ENCODE results near the gene PAK1.
A peak's percentile ranks its signal among the peaks of the same experiment; 100 is the strongest.

The PAK1 gene

DNA sequence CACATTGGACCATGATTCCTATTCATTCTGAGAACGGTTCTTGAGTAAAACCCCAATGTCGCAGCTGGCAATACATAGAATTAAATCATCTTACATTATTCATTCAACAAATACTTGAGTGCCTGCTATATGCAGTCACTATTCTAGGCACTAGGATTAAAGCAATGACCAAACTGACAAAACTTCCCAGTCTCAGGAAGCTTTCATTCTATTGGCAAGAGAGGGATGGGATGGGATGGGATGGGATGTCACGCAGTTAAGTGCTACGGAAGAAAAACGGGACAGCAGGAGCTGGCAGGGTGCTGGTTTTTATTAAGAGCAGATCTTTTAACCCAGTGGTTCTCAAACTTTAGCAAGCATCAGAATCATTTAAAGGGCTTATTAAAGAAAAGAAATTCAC, 2.9 kb downstream of the PAK1 start:
- in situ Hi-C loops (cut with MboI; ENCODE audit: low pct_unique_long_range_greater_than_20kb, low sequenced_read_pairs, unreplicated experiment): loop anchor here (25.0 kb wide), 1 partner anchor 109 kb away; no protein-coding TSS in a partner anchor

DNA sequence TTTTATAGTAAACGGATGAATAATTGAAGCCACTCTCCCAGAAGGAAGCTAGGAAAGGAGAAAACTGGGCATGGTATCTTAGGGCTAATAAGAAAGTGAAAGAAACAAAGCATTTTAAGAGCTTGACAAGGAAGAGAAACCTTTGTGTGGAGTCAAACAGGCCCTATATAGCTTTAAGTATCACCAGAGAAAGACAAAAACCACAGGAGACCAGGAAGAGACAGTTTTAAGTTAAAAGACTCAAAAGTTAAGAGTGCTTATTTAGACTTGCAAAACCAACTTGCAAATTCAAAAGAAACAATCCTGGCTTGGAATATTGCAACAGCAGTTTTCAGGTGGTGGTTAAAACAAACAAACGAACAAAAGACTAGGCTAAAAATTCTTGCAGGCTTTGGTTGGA, 3.4 kb downstream of the PAK1 start:
- peak; percentile 39 for DNase-seq (ENCODE audit: low spot score)
- TF ChIP-seq, protein P1, sequence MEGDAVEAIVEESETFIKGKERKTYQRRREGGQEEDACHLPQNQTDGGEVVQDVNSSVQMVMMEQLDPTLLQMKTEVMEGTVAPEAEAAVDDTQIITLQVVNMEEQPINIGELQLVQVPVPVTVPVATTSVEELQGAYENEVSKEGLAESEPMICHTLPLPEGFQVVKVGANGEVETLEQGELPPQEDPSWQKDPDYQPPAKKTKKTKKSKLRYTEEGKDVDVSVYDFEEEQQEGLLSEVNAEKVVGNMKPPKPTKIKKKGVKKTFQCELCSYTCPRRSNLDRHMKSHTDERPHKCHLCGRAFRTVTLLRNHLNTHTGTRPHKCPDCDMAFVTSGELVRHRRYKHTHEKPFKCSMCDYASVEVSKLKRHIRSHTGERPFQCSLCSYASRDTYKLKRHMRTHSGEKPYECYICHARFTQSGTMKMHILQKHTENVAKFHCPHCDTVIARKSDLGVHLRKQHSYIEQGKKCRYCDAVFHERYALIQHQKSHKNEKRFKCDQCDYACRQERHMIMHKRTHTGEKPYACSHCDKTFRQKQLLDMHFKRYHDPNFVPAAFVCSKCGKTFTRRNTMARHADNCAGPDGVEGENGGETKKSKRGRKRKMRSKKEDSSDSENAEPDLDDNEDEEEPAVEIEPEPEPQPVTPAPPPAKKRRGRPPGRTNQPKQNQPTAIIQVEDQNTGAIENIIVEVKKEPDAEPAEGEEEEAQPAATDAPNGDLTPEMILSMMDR (IDR thresholded peaks at IDR 0.05; ENCODE audit: extremely low read depth, insufficient read depth, missing control alignments): no peak
- in situ Hi-C loops (cut with MboI; ENCODE audit: low pct_unique_long_range_greater_than_20kb, low sequenced_read_pairs, unreplicated experiment): loop anchor here (25.0 kb wide), 1 partner anchor 108 kb away; no protein-coding TSS in a partner anchor

More for the DNA sequence above, 2.9 kb downstream of the PAK1 start:
- no peak for DNase-seq (ENCODE audit: low spot score)
- TF ChIP-seq, protein P1 (IDR thresholded peaks at IDR 0.05; ENCODE audit: extremely low read depth, insufficient read depth, missing control alignments): no peak

DNA sequence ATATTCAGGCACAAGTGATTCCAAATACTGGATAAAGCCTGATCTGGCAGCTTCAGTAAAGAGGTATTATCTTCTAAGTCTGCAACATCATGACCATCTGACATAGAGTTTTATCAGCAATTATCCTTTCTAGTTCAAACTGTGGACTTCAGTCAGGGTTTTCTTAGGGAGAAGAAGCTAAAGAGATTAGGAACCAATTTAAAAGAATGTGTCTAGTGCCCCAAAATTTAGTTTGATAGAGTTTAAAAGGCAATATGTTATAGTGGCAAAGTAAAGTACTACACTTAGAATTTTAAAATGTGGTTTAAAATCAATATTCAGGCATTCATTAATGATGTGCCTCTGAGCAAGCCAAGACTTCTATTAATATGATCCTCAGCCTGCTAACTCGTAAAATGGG, 5.4 kb downstream of the PAK1 start:
- in situ Hi-C loops (cut with MboI; ENCODE audit: low pct_unique_long_range_greater_than_20kb, low sequenced_read_pairs, unreplicated experiment): loop anchor here (25.0 kb wide), 1 partner anchor 106 kb away; no protein-coding TSS in a partner anchor
- DNase-seq (ENCODE audit: low spot score): no peak
- TF ChIP-seq, protein P1 (IDR thresholded peaks at IDR 0.05; ENCODE audit: extremely low read depth, insufficient read depth, missing control alignments): no peak

DNA sequence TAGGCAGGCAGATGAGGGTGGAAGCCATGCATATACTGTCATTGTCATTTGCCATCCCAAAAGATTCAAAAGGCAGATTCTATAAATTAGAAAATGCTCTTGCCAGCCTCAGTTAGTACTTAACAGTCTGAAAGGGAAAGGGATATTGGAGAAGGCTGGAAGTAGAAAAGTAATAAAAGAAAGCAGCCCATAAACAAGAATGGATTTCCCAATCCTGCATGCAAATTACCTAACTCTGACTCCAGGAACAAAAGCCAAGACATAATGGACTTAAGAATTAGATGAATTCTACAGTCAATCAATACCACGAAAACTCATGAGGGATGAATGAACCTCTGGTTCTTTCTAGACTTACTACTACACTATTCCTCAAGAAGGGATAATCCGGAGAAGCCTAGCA, 5.9 kb downstream of the PAK1 start:
- in situ Hi-C loops (cut with MboI; ENCODE audit: low pct_unique_long_range_greater_than_20kb, low sequenced_read_pairs, unreplicated experiment): loop anchor here (25.0 kb wide), 1 partner anchor 106 kb away; no protein-coding TSS in a partner anchor
- DNase-seq (ENCODE audit: low spot score): no peak
- TF ChIP-seq, protein P1 (IDR thresholded peaks at IDR 0.05; ENCODE audit: extremely low read depth, insufficient read depth, missing control alignments): no peak

DNA sequence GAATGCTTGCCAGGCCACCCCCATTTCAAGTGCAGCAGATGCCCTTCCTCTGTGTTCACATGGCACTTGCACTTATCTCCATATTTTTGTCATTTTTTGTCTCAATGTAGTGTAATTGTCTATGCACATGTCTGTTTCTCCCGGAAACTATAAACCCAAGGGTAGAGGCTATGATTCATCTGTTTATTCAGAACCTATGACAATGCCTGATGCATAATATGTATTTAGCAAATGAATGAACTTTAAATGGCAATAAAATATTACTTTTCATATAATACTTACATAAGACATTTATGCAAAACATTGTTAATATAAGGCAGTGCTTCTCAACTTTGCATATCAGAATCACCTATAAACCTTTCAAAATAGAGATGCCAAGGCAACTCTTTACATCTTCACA, 6.7 kb downstream of the PAK1 start:
- DNase-seq (ENCODE audit: low spot score): no peak
- in situ Hi-C loops (cut with MboI; ENCODE audit: low pct_unique_long_range_greater_than_20kb, low sequenced_read_pairs, unreplicated experiment): loop anchor here (25.0 kb wide), 1 partner anchor 105 kb away; no protein-coding TSS in a partner anchor
- TF ChIP-seq, protein P1 (IDR thresholded peaks at IDR 0.05; ENCODE audit: extremely low read depth, insufficient read depth, missing control alignments): no peak

DNA sequence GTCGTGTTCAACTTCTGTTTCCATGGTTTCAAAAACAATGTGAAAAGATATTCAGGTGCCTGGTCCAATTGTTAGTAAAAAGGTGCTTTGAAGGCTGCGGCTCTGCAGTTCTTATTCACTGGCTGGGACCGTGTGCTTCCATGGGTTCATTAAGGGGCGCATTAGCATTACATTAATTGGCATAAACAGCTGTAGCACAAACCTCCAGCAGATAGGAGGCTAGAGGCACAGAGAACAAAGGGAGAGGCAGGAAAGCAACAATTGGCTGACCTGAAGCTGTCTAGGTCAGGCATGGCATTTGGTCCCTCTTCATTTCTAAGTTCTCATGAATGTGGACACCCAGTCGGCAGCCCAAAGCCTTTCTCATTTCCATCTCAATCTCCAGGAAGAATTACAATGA, 16.6 kb downstream of the PAK1 start:
- TF ChIP-seq, protein P1 (IDR thresholded peaks at IDR 0.05; ENCODE audit: extremely low read depth, insufficient read depth, missing control alignments): no peak
- in situ Hi-C loops (cut with MboI; ENCODE audit: low pct_unique_long_range_greater_than_20kb, low sequenced_read_pairs, unreplicated experiment): loop anchor here (25.0 kb wide), 1 partner anchor 95 kb away; no protein-coding TSS in a partner anchor
- no peak for DNase-seq (ENCODE audit: low spot score)
